KOPT-K1 (cell line): ENCODE data around the gene HTR1D.
"Not testable (repeated sequence)": the region's sequence is repeated elsewhere in the genome, so short reads cannot be mapped to it uniquely, and the experiment has no call there.

Experiments used
- H3K27ac ChIP-seq: fragments of 200-600 bp; sonication (generic); 2 replicates; pipeline ENCODE4 v1.5.1; 2016; ENCODE audit warnings: antibody characterized with exemption, mild to moderate bottlenecking, low read depth, low read length; ENCODE audit not compliant: poor library complexity, severe bottlenecking
- H3K36me3 ChIP-seq: fragments of 200-600 bp; sonication (generic); 2 replicates; pipeline ENCODE4 v1.5.1; 2017; ENCODE audit warnings: antibody characterized with exemption, mild to moderate bottlenecking, low read length, moderate library complexity; ENCODE audit not compliant: insufficient read depth
- H3K9me3 ChIP-seq: fragments of 200-600 bp; sonication (generic); 2 replicates; pipeline ENCODE4 v1.5.1; 2017; ENCODE audit warnings: antibody characterized with exemption, low read length, mild to moderate bottlenecking; ENCODE audit not compliant: insufficient read depth, poor library complexity, severe bottlenecking

Gene HTR1D

DNA sequence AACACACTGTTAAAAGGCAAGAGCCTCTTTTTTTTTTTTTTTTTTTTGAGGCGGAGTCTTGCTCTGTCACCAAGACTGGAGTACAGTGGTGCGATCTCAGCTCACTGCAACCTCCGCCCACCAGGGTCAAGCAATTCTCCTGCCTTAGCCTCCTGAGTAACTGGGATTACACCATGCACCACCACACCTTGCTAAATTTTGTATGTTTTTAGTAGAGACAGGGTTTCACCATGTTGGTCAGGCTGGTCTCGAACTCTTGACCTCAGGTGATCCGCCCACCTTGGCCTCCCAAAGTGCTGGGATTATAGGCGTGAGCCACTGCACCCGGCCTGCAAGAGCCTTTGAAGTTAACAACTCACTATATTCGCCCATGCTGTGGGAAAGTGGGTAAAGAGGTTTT, 9.6 kb downstream of the HTR1D start:
- H3K9me3 ChIP-seq, H3K36me3 ChIP-seq, H3K27ac ChIP-seq: not testable (repeated sequence)

DNA sequence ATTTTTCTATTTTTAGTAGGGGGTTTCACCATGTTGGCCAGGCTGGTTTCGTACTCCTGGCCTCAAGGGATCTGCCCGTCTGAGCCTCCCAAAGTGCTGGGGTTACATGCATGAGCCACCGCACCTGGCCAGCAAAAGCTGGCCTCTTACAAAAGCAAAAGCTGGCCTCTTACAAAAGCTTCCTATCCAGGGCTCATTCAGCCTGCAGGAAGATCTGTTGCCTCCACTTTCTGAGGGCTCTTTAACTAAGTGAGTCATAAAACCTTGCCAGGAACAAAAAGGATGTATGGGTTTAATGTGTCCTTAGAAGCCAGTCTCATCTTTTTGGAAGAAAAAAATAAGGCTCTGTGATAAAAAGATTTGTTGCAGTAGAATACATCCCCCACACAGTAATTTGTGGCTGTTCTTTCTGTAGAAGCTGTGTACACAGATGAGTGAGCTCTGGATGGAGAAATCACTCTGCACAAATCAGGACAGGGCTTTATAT, 15.0 kb downstream of the HTR1D start:
- H3K27ac ChIP-seq, result no peak overlapping the region
- no peaks in the 10 kb centered on the region for H3K36me3 ChIP-seq
- H3K9me3 ChIP-seq, result peaks cover 4% of the 10 kb centered on the region

DNA sequence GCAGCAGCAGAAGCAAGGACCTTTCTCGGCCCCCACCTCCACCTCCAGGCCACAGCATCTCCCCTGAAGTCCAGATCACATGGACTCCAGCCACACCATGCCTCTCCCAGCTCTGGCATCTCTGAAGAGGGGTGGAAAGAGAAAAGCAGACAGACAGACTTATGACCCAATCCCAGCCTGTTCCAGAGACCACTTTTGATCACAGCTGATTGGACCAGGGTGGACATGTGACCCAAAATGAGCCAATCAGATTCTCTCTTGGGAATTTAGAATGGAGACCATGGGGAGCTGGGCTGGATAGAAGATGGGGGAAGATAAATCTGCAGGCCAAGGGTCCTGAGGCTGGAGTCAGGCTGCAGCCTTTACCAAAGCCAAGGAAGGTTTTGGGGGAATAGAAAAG, 16.4 kb downstream of the HTR1D start:
- Histone ChIP-seq H3K36me3 (no peaks in the 10 kb centered on the region), H3K27ac (no peak overlapping the region), H3K9me3 (peaks cover 4% of the 10 kb centered on the region)

DNA sequence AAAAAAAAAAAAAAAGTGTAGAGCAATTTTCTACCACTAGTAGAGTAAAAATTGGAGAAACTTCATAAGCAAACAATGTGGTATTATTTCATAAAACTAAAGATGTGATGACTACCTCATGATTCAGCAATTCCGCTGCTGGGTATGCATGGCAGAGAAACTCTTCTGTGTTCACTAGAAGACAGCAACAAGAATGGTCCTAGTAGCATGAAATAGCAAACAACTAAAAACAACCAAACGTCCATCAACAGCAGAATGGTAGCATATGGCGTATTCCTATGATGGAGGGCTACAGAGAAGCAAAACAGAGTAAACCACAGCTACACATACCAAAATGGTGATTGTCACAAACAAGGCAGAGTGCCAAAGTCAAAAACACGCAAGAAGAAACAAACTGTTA, 18.9 kb downstream of the HTR1D start:
- no peaks in the 10 kb centered on the region for H3K36me3 ChIP-seq
- no peaks in the 10 kb centered on the region for H3K9me3 ChIP-seq
- H3K27ac ChIP-seq, result no peak overlapping the region

DNA sequence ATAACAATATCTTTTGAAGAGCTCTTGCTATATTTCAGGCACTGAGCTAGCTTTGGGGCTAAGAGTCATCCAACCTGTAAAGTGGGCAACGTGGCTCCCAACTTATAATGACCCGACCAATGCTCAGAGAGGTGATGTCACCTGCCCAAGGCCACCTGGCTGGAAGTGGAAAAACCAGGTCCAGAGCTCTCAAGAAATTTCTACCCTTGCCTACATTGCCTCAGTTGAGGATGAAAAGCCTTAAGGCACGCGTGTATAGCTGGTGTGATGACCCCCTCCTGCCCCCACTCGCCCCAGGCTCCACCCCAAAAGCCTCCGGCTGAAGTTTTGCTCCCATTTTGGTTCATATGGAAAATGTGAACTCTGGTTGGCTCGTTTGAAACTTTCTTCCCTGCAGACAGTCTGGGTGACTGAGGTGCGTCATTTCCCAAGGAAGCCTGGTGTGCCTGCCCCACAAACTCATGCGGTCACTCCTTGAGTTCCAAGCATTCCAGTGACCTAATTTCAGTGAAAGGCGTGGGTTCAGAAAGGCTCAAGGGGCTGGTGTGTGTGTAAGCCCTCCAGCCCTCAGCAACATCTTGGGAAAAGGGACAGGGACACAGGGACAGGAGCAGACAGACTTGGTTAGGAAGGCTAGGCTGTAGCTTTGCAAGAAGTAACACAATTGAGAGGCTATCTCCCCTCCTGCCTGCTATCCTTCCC, 20.5 kb downstream of the HTR1D start:
- H3K9me3 ChIP-seq, result no peaks in the 10 kb centered on the region
- H3K27ac ChIP-seq, result no peak overlapping the region
- no peaks in the 10 kb centered on the region for H3K36me3 ChIP-seq

DNA sequence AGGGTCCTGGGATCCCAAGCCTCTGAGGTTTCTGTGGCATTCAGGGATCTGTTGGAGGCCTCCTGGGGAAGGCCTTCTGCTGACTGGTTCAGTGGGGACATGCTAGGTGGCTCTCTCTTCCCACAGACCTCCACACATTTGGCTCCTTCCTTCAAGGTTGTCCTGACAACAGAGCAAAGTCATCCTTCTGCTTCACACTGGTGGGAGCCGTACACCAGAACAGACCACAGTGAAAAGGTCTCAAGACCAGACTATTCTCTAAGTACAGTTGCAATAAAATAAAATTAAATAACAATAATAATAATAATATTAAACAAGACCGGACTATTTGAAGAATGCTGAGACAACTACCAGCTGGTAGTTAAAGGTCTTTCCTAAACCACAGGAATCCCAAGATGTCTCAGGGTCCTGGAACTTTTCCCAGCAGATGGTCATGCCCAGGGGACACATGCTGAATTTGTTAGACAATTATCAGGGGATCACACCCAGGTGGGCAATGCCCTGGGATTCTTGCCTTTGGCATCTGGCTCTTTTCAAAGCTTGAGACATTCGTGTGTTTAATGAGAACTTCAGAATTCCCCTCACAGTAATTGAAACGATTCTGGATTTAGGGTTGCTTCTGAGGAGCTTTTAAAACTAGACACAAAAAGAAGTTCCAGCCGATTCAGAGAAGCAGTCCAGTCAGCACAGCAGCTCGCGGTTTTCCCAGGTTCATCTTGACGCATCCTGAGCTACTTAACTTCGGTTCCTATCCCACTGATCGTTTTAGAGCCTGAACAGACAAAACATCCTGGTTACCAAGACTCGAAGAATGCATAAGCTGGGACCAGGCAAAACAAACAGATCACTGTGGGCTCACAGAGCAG, 22.9 kb downstream of the HTR1D start:
- Histone ChIP-seq H3K27ac (no peak overlapping the region), H3K9me3 (no peaks in the 10 kb centered on the region), H3K36me3 (no peaks in the 10 kb centered on the region)

DNA sequence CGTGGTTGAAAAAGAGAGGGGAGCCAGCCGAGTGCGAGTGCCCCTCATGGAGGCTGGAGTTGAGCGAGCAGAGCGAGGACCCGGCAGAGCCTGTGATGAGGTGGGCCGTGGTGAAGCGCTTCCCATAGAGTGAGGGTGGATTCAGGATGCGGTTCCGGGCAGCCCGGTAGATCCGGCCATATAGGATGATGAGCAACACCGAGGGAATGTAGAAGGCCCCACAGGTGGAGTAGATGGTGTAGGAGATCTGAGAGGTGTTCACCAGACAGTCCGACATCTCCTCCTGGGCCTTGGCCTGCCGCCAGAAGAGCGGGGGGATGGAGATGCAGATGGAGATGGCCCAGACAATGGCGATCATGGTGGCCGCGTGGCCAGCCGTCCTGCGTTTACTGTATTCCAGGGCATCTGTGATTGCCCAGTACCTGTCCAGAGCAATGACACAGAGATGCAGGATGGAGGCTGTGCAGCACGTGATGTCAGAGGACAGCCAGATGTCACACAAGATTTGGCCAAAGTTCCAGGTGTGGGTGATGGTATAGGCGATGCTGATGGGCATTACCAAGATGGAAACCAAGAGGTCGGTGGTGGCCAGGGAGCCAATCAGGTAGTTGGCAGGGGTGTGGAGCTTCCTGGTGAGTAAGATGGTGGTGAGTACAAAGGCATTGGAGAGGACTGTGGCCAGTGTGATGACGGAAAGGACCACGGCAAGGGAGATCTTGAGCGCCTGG, 23.7 kb downstream of the HTR1D start:
- no peak overlapping the region for H3K27ac ChIP-seq
- no peaks in the 10 kb centered on the region for H3K9me3 ChIP-seq
- no peaks in the 10 kb centered on the region for H3K36me3 ChIP-seq

DNA sequence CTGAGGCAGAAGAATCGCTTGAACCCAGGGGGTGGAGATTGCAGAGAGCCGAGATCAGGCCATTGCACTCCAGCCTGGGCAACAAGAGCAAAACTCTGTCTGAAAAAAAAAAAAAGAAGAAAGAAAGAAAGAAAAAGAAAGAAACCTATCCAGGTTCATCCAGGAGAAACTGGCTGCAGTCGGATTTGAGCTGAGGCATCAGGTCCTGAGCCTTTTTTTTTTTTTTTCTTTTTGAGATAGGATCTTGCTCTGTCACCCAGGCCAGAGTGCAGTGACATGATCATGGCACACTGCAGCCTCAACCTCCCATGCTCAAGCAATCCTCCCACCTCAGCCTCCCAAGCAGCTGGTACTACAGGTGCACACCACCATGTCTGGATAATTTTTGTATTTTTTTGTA, 26.1 kb downstream of the HTR1D start:
- Histone ChIP-seq H3K27ac (no peak overlapping the region), H3K9me3 (no peaks in the 10 kb centered on the region), H3K36me3 (no peaks in the 10 kb centered on the region)

DNA sequence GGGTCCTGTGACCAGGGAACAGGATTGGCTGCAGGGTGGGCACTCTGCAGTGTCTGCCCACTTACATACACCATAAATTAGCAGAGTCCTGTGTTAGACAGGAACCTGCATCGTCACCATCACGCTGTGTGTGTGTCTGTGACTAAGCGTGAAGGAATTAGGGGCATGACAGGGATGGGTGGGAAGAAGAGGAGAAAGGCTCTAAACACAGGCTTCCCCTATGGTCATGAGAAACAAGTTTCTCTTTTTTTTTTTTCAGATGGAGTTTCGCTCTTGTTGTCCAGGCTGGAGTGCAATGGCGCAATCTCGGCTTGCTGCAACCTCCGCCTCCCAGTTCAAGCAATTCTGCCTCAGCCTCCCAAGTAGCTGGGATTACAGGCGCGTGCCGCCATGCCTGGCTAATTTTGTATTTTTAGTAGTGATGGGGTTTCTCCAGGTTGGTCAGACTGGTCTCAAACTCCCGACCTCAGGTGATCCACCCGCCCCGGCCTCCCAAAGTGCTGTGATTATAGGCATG, 28.3 kb downstream of the HTR1D start:
- not testable (repeated sequence) for H3K9me3 ChIP-seq, H3K27ac ChIP-seq, H3K36me3 ChIP-seq

DNA sequence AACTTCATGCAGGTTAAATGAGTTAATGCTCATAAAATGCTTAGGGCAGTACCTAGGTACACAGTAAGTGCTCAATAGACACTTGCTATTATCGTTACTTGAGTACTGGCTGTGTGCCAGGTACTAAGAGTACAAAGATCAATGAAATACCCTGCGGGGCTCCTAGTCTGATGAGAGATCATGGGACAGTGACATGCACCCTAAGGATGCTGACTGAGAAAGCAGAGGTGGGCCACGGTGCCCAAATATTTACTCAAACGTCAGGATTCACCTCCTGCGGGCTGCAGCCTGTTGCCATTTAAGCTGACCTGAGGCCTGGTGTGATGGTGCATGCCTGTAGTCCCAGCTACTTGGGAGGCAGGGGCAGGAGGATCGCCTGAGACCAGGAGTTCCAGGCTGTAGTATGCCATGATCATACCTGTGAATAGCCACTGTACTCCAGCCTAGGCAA, 28.8 kb downstream of the HTR1D start:
- Histone ChIP-seq H3K36me3 (no peaks in the 10 kb centered on the region), H3K27ac (no peak overlapping the region)

DNA sequence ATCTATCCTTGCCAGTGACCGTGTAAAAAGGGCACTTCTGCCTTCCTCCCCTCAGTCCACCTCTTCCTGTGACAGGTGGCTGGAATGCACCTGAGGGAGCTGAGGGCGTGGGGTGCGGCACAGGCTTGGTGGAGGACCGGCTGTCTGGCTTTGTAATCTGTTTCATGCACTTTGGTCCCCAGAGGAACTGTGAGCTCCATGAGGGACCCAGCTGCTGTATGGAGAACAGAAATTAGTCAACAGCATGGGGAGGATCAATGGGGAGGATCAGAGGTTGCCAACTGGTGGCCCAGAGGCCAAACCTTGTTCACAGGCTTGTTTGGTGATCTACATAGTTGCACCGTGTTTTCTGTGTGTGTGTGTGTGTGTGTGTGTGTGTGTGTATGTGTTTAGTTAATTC, 29.7 kb downstream of the HTR1D start:
- Histone ChIP-seq H3K36me3 (no peaks in the 10 kb centered on the region), H3K27ac (no peak overlapping the region), H3K9me3 (no peaks in the 10 kb centered on the region)

More for the DNA sequence above, 28.8 kb downstream of the HTR1D start:
- H3K9me3 ChIP-seq, result no peaks in the 10 kb centered on the region

DNA sequence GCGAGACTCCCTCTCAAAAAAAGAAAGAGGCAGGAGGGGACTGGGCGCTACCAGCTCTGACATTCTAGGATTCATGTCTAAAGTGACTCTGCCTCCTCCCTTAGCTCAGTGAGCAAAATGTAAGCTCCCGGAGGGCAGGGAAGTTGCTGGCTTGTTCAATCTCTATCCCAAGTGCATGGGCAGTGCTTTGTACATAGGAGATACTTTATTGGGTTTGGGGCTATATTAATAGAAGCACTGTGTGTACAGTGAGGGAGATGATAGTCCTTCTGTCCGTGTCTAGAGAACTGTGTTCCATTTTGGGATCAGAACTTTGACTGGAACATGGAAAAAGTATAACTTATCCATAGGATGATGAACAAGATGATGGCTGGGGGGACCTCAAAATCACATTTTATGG, 31.9 kb downstream of the HTR1D start:
- H3K27ac ChIP-seq, result no peak overlapping the region
- no peaks in the 10 kb centered on the region for H3K9me3 ChIP-seq
- H3K36me3 ChIP-seq, result no peaks in the 10 kb centered on the region

DNA sequence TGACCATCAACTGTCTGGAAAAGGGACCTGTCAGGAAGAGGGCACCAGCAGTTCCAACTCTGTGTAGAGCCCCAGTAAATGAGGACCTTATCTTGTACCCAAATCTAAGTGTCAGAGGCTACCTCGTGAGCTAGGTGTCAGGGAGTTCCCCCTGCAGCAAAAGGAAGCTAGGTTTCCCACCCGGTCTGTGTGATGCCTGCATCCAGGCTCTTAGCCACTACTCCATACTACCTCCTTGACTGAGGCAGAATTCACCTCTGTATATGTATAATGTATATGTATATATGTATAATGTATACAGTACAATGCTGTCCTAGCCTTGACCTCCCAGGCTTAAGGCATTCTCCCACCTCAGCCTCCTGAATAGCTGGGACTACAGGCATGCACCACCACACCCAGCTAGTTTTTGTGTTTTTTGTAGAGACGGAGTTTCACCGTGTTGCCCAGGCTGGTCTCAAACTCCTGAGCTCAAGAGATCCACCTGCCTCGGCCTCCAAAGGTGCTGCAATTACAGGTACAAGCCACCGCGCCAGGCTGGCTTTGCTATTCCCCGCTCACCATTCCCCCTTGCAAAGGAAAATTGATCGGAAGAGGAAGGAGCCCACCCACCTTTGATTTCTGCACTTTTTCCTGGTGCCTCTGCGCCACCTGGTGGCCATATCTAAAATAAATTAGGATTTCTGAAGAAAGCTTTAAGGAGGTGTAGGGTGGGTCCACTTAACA, 32.9 kb downstream of the HTR1D start:
- no peaks in the 10 kb centered on the region for H3K9me3 ChIP-seq
- no peaks in the 10 kb centered on the region for H3K36me3 ChIP-seq

DNA sequence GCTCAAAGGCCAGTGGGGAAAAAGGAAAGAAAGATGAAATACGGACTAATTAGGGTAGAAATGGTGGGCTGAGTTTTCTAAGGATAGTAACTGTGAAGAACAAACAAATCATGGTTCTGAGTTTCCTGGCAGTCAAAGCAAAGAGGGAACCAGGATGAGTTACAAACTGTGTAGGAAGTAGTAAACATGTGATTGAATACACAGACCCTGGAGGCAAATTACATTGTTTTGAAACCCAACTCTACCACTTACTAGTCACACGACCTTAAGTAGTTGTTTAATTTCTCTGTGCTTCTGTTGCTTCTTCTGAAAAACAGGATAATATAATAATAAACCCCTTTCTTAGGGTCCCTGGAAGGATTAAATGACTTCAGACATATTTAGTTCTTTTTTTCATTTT, 37.4 kb downstream of the HTR1D start:
- no peaks in the 10 kb centered on the region for H3K36me3 ChIP-seq
- H3K9me3 ChIP-seq, result no peaks in the 10 kb centered on the region
- H3K27ac ChIP-seq, result no peak overlapping the region

More for the DNA sequence above, 32.9 kb downstream of the HTR1D start:
- no peak overlapping the region for H3K27ac ChIP-seq
